Germinal center (tissue), 1 donor: ENCODE measurements around the gene CROCC2.
"Not testable (repeated sequence)": the region's sequence is repeated elsewhere in the genome, so short reads cannot be mapped to it uniquely, and the experiment has no call there.

Experiments
- DNase-seq: peaks from one replicate; pipeline ENCODE4 v3.0.0; 2012; ENCODE audit warnings: mixed read lengths, low spot score

Gene CROCC2

DNA sequence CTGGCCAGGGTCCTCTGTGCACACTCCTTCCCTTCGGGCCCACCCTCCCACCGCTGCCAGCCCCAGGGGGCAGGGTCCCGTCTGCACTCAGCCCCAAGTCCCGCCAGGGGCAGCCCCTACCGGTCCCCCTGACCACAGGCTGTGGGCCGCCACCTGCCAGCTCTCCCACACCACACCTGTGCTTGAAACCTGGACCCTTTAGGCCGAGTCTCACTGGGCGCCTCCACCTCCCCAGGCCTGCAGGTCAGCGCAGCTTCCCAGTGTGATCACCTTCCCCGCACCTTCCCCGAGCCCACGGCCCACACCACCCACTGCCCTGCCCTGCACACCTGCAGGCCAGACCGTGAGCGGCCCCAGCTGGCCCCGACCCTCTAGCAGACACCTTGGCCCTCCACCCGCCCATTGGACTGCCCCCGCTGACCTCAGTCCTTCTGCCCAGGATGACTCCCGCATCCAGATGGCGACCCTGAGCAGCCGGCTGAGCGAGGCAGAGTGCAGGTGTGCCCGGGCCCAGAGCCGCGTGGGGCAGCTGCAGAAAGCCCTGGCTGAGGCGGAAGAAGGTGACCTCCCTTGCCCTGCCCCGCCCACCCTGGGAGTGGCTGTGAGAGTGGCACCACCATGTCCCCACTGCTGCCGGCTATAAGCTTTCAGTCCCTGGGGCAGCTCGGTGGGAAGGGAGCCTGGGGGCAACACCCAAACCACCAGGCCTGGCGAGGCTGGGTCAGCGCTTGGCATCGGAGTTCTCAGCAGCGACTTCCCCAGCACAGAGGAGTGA lies 61.0 kb downstream of the CROCC2 start:
- DNase-seq, result no peak

DNA sequence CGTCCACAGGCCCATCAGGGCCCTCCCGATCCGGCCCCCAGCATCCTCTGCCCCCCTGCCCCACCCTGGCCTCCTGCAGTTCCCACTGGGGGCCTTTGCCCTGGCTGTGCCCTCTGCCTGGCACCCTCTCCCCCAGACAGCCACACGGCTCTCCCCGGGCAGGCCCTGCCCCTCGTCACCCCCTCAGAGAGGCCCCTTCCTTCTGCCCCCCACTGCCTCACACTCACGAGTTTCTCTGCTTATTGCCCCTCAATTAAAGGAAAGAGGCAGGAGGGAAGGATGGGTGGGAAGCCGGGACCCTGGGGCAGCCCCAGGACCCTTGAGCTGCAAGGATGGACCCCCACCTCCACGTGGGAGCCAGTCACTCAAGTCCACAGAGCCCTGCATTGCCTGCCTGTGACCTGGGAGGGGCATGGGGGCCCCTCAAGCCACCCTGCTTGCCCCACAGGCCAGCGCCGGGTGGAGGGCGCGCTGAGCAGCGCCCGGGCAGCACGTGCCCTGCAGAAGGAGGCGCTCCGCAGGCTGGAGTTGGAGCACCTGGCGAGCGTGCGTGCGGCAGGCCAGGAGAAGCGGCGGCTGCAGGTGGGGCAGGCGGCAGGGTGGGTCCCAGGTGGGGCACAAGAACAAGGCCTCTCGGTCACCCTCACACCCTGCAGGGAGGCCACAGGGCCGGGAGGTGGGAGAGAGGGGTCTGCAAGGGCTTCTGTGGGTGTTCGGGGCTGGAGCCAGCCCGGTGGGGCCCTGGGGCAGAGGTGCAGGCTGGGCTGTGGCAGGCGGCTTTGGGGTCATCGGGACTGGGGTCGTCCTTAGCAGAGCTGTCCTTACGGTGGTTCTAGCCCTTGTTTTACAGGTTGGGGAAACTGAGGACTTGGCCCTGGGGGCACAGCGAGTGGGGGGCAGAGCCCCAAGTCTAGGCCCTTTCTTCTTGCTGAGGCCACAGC lies 61.8 kb downstream of the CROCC2 start:
- DNase-seq, result no peak

DNA sequence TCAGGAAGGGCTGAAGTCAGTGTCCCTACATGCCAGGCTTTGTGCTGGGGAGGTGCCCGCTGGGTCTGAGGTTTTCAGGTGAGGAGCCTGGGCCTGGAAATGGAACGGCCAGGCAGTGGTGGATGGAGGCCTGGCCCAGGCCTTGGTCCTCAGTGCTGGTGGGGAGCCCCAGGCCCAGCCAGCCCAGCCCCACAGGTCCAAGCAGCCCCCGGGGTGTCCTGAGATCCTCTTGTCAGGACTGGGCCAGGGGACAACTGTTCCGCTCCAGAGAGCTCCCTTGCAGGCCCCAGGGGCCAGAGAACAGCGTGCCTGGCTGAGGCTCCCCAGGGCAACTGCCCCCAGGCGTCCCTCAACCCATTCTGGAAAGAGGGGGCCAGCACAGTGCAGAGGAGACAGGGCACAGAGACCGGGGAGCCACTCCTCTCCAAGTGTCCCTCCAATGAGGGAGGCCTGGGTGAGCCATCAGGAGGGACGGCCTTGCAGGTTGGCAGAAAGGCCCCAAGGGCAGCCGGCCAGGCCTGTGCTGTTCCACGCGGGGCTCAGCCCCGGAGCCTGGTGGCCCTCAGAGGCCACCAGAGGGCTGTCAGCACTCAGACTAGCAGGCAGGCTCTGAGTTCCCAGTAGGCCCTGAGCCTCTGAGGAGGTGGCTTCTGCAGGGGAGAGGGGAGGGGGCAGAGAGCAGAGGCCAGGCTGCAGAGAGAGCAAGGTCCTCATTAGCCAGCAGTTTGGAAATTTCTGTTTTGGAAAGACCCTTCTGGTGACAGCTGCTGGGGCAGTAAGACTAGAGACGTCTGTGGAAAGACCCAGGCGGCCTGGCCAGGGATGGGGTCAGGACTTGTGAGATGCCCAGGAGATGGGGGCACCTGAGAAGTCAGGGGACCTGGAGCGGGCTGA lies 62.8 kb downstream of the CROCC2 start:
- no peak for DNase-seq

DNA sequence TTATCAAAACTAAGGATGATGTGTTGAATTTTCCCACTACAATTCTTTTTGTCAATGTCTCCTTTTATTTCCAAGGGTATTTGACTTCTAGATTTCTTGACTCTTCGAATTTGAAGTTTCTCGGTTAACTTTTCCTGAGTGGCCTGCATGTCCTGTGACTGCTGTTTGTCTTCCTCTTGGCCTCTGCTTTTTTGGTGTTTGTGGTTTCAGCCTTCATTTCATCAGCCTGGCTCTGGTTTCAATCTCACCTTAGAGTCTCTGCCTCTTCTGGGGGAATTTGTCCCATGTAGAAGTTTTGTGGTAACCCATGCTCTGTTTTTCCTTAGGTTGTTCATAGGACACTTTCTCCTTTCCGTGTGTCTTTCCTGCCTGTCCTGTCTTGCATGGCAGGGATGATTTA lies 64.0 kb downstream of the CROCC2 start:
- no peak for DNase-seq

DNA sequence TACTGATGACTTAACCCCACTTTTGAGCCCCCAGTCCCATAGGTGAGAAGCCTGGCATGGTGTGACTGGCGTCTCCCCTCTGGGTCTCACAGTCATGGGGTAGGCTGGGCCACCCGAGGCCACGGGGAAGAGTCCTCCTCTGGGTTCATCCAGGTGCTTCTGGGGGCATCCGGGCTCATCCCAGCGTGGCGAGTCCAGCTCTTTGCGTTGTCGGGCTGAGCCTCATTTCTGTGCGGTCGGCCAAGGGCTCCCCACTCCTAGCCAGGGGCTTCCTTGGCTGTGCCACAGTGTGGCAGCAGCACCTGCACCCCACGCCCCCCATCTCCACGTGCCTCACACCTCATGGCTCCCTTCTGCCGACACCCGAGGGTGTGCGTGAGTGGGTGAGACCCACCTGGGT lies 64.7 kb downstream of the CROCC2 start:
- no peak for DNase-seq

DNA sequence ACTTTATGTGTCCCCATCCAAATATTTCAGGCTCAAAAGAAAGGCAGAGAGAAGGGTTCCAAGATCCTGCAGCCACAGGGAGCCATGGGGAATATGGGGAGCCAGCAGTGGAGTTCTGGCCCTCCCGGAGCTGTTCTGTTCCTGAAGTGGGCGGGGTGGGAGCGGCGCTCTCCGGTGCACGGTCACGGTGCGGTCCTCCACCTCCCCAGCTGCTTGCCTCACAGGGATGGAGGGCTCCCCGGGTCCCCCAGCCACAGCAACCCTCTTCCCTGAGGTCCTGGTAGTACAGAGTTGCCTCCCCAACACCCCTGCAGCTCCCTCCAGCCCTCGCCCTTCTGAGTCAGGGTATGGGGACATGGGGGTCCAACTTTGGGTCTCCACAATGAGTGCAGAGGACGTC lies 66.1 kb downstream of the CROCC2 start:
- DNase-seq, result no peak

DNA sequence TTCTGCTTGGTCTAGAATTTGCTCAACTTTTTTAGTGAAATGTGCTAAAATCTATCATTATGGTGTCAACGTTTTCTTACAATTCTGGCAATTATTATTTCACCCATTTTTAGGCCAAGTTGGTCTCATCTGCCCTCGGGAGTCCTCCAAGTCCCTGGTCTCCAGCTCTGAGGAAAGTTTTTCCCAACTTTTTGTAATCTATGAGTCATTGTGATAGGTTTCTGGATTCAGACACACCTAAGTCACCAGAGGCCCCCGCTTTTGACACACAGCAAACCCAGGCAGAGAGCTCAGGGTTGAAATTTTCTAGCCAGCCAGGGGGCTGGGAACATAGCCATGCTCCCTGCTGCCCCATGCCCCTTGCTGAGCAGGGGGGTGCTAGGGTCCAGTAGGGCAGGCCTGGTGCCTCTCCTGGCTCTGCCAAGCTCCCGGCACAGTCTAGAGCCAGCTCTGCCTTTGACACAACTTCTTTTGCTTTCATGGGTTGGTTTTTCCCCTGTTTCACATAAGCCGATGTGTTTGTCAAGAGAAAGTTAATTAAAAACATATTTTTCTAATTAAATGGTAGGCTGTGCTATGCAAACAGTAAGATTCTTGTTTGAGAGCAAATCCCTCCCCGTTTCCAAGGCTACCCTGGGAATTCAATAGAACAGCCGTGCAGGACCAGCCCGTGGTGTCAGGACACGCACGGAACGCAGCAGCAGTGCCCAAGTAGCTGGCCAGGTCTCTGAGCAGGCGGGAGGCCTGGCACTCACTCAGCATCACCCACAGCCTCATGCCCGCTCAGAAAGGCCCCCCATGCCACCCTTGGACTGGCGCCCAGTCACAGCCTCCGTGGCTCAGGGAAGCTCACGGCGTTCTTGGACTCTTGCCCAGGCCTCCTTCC lies 66.7 kb downstream of the CROCC2 start:
- DNase-seq, result no peak

DNA sequence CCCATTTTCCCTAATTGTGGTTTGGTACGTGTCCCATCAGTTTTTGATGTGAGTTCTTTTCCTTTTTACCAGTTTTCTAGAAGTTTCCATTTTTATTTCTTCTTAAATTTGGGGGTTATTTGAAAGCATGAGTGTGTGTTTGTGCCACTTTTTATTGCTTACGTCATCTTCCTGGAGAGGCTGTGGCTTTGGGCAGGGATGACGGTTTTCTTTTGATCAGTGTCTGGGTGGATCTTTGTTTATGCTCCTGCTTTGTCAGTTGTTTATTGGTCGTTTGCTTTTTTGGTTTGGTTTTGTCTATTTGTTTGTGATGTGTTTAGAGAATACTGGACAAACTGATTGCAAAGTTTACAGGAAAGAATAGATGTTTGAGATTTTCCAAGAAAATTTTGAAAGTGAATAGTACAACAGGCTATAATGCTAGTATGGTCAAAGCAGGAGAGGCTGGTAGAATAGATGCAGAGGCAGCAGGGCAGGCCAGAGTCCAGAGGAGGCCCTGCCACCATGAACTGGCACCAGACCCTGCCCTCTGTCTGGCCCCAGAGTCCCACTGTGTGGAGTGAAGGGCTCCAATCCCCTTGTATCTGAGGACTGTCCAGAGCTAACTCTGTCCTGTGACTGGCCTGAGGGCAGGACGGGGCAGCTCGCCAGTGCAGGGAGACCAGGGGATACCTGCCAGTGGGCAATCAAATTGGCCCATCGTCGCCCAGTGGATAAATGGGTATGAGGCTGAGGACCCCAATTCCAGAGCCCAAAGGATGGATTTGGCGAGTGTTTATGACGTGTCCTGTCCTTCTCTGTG lies 68.8 kb downstream of the CROCC2 start:
- DNase-seq, result no peak

DNA sequence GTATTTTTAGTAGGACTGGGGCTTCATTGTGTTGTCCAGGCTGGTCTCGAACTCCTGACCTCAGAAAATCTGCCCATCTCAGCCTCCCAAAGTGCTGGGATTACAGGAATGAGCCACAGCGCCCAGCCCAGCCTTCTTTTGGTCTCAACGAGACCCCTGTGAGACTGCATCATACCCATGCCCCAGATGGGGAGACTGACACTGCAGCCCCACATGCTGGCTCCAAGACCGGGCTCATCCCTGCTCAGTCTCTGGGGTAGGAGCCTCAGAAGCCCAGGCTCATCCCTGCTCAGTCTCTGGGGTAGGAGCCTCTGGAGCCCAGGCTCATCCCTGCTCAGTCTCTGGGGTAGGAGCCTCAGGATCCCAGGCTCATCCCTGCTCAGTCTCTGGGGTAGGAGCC lies 69.8 kb downstream of the CROCC2 start:
- not testable (repeated sequence) for DNase-seq

DNA sequence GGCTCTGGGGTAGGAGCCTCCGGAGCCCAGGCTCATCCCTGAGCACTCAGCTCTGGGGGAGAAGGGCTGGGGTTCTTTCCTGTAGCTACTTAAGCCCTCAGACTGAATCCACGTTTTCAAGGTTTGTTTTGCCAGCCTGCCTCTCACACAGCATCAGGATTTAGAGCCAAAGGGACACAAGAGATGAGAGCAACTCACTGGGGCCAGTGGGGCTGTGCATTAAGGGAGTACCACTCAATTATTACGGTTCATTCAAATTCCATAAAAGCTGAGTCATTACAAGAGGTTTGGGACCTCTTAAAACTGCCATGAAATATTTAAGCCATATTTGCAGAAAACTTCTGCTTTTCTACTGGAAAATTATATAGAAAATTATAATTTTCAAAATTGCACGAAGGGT lies 75.1 kb downstream of the CROCC2 start:
- DNase-seq, result no peak

DNA sequence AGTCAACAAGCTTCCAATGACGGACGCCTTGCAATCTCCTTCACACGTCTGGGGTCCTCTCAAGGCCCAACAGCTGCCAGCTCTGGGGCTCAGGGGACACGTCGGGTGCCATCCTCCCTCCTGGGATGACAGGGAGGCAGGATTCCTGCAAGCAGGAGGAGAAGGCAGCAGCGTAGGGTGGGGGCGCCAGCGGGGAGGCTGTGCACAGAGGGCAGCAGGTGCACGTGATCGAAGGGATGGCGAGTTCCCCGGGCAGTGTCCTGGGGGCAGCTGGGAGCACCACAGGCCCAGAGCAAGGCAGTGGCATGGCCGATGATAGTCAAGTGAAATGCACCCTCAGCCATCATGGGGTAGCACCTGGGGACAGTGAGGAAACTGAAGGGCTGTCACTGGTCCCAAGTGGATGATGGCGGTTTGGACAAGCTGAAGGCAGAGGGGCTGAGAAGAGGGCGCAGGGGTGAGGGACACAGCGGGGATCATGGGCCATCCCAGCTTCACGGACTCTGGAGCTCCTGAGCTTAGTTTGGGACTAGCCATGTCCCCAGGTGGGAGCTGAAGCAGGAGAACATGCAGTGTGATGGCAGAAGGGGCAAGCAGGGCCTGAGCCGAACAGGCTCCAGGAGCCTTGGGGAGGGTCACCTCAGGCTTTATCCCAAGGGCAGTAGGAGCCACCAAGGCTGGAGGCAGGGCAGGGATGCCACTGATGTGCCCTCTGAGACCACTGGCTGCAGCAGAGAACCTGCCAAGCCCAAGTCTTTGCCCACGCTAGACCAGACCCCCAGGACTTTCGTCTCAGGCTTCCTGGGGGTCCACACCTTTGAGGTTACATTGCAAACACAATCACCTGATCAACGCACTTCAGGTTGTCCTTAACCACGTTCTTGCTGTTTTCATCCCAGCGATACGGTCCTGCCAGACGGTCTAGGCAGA lies 76.0 kb downstream of the CROCC2 start:
- no peak for DNase-seq

DNA sequence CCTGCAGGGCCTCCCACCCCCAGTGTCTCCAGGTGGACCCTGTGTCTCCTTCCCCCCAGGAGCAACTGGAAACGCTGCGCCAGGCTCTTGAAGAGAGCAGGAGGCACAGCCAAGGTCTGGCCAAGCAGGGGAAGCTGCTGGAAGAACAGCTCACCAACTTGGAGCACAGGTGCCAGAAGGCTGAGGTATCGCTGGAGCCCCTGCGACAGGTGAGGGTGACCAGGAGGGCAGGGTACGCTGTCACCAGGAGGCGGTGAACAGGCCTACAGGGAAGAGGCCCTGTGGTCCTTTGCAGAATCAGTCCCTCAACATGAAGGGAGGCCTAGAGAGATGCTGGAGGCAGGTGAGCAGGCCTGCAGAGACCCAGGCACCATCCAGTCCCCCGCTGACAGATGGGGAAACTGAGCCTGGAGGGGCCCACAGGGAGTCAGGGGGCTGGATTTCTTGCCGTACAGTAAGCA lies 76.7 kb downstream of the CROCC2 start:
- DNase-seq, result no peak

DNA sequence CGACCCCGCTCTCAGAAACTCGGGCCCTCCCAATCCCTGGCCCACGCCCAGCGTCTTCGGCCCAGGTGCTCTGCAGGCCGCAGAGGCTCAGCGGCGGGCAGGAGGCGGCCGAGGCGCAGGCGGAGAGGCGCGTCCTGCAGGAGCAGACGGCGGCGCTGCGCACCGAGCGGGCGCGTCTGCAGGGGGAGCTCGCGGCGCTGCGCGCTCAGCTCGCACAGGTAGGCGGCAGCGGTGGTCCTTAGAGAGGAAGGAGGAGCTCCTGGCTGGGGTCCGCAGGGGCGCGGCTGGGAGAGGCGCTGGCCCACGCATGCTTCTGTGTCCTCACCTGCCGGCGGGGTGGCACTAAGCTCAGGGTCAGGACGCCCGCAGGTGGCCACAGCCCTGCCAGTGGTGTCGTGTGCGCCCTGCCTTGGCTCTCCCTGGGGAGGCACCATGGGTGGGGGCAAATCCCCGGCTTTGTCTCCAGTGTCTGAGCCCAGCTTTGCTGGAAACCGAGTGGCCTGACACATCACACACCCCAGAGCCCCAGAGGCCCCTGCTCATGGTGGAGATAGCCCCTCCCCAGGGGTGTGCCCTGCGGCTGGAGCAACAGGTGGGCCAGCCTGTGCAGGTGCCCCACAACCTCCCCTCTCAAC lies 77.3 kb downstream of the CROCC2 start:
- DNase-seq, result peak; percentile 57

DNA sequence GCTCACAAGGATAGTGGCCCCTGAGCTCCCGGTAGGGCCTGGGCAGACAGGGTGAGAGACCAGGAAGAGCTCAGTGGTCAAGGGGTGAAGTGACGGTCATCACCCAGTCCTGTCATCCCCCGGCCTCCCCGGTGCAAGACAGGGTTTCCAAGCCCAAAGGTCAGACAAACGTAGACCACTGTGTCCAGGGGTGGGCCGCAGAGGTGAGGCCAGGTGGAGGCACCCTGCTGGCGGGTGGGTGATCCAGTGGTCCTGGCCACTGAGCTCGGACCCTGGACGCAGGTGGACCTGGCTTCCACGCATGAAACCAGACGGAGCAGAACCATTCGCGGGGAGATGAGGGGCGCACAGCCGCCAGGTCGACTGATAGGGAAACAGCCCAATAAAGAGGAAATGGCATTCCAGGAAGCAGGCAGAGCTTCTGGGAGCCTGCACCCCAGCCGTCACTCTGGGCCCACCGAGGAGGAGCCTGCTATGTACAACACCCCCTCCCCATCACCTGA lies 77.9 kb downstream of the CROCC2 start:
- no peak for DNase-seq

DNA sequence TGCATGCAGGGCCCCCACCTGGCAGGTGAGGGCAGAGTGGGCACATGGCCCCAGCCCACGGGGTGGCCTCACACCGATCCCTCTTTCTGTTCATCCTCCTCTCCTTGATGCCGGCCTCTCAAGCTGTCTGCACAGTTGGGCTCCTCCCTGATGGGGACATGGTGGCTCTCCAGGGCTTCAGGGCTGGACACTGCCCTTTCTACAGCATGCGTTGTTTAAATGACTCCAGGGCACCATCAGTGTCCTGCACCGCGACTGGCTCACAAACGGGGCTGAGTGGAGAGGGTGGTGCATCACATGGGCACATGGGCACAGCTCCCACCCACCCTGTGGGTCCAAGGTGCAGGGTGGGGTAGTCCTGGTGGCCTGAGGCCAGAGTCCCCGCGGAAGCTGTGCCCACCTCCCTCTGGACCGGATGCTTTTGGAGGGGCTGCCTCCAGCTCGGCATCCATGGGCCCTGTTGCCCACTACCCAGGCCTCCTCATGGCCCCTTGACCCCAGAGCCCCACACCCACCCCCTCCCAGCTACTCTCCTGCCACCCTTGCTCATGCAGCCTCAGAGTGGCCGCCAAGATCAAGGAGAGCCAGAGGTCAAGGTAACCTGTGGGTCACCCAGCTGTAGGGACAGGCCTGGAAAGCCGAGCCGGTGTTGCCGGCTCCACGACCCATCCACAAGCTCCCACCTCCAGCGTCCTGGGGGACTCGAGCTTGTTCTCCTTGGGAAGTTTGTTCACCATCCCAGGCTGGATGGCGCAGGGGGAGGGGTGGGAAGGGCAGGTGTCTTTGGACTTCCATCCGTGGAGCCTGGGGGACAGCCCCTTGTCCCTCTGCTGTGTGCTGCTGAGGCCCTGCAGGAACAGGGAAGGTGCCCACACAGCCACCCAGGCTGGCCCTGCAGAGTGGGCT lies 80.0 kb downstream of the CROCC2 start:
- DNase-seq, result no peak

DNA sequence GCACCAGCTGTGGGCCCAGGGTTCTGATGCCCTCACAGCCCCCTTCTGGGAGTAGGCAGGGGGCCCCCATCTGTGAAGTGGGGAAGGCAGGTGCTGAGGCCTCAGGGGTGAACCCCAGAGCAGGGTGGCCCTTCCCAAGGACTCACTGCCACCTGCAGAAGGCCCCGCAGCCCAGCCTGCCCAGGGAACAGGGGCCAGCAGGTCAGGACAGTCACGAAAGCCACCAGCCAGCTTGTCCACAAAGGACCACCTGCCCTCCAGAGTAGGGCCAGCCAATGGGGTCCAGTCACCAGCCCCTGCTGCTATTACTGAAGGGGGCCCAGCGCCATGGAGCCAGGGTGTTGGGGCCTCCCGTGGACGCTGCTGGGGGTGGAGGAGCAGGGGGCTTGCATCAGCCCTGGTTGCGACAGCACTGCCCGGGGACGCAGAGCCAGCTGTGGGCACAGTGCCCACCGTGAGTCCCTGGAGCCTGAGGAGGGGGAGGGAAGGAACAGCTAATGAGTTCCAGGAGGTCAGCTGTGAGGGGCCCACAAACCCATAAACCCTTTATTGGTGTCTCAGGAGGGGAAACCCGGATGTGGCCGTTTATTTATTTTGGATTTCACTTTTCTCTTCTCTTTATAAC lies 80.8 kb downstream of the CROCC2 start:
- no peak for DNase-seq

DNA sequence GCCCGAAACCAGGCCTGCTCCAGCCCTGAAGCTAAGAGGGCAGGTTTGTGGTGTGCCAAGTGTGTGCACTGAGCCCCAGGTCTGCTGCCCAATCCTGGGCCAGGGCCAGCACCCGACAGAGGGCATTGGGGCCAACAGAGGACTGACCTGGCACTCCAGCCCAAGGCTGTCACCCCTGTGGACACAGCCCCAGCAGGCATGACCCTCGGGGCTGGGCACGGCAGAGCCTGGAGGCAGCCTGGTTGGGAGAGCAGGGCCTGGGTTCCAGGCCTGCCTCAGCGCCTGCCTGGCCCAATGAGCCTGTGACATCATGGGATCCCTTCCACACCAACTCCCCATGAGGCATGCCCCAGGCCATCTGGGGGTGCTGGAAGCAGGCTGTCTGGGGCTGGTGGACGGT lies 81.5 kb downstream of the CROCC2 start:
- no peak for DNase-seq
